ENCODE data around the gene ZFAND2A.

Gene ZFAND2A

DNA sequence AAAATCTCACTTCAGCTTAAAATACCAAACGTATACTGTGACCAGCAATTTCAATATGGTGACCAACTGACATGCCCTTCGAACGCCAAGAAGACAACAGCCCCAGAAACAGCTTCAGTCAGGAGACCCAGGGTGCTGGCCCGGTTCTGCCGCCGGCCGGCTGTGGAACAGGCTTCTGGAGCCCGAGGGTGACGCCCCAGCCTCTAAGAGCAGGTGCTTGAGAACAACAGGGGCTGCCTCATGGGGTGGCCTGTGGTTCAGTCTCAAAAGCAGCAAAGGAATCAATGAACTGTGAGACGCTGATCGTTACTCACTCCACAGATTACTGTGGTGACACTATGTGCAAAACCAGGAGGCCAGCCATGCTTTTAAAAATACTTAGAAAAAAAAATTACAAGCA lies 54.8 kb downstream of the ZFAND2A start:
- H3K4me3 Mint-ChIP-seq = no peak overlapping the region
- H3K27me3 Mint-ChIP-seq (ENCODE audit: low read depth) = no peaks in the 10 kb centered on the region
- H3K4me1 Mint-ChIP-seq (ENCODE audit: low read depth) = peaks cover 10% of the 10 kb centered on the region
- H3K36me3 Mint-ChIP-seq (ENCODE audit: low read depth) = no peaks in the 10 kb centered on the region
- H3K9me3 Mint-ChIP-seq = no peaks in the 10 kb centered on the region
- no peak overlapping the region for H3K27ac Mint-ChIP-seq

DNA sequence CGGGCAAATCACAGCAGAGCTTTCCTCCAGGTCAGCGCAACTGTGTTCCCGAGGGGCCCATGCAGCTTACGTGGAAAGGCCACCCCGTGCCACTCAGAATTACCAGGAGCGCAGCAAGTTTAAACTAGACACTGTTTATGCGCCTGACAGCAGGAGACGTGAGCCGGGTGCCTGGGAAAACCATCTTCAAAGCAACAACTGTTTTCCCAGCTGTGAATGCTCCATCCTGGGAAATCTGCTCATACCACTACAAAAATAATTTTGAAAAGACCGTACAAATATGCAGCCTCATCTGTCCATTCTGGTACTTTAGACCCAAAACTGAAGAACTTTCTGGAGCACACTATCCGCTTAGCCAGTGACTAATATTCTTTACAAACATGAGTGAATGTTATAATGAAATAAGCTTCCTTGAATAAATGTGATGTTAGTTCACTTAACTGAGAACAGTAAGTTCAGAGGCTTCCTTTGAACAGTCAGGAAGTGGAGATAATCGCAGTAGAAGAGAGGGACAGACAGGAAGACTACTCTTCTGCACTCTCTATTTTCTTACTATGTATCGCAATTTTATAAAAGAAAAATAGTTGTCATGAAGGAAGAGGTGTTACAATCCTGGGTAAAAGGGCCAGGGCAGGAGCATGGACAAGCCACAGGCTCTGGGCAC lies 55.3 kb downstream of the ZFAND2A start:
- Mint-ChIP-seq H3K27ac (no peak overlapping the region), H3K4me3 (no peak overlapping the region), H3K4me1 (ENCODE audit: low read depth) (peaks cover 10% of the 10 kb centered on the region), H3K36me3 (ENCODE audit: low read depth) (no peaks in the 10 kb centered on the region), H3K27me3 (ENCODE audit: low read depth) (no peaks in the 10 kb centered on the region), H3K9me3 (no peaks in the 10 kb centered on the region)

DNA sequence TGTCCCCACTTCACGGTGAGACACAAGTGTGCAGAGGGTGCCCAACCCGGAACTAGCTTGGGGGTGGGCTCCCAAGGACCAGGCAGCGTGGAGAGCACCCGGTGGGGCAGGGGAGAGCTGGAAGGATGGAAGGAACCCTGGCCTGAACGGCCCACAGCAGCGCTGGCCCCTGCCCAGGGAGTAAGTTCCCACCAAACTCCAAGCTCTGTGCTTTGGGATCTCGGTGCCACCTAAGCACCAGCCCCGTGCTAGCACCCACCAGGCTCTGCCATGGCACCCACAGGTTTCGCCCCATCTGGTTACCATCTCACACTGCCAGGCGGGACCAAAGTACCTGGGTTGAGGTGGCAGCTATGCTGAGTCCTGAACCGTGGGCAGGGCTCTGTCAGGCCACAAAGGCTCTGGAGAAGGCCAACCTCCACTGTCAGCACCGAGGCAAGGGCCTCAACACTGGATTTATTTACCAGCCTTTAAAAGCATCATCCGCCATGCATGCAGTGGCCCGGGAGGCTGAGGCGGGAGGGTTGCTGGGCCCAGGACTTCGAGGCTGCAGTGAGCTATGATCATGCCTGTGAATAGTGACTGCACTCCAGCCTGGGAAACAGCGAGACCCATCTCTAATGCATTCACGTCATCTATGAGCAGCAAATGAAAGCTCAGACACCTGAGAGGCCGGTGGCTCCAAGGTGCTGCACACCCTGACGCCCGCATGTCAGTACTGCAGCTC lies 56.0 kb downstream of the ZFAND2A start:
- H3K27ac Mint-ChIP-seq = peak overlapping the region; percentile 55
- no peak overlapping the region for H3K4me3 Mint-ChIP-seq
- H3K4me1 Mint-ChIP-seq (ENCODE audit: low read depth) = peaks cover 10% of the 10 kb centered on the region
- no peaks in the 10 kb centered on the region for H3K9me3 Mint-ChIP-seq
- no peaks in the 10 kb centered on the region for H3K36me3 Mint-ChIP-seq (ENCODE audit: low read depth)
- H3K27me3 Mint-ChIP-seq (ENCODE audit: low read depth) = no peaks in the 10 kb centered on the region

DNA sequence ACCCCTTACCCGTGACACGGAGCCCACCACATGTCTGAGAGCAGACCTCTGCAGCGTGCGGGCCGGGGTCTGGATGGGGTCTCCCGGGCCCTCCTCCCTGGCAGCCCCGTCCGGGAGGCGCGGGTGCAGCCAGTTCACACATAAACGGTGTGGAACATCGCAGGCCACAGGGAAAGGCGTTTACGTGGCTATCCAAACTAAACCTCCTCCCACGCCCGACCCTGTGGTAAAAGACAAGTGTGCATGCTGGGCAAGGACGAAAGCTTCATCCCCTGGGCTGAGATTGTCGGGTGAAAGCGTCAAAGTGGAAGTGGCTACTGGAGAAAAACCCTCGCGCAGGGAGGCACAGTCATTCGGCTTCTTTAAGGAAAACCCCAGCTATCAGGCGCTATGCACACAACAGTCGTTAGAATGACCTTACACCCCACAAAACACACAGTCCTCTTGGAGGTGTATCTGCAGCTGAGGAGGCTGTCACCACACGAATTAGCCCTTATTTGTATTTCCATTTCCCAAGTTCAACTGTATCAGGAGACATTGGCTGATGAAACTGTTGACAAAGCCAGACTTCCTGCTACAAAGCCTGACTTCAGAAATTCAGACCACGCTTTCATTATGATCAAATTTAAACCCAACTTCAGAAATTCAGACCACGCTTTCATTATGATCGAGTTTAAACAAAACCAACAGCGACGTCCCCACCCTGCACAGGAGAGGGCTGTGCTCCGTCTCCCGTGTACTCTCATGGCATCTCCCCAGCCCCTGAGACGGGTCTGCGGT lies 56.8 kb downstream of the ZFAND2A start:
- H3K4me1 Mint-ChIP-seq (ENCODE audit: low read depth) = peaks cover 10% of the 10 kb centered on the region
- H3K27me3 Mint-ChIP-seq (ENCODE audit: low read depth) = no peaks in the 10 kb centered on the region
- H3K9me3 Mint-ChIP-seq = peaks cover 1% of the 10 kb centered on the region
- H3K4me3 Mint-ChIP-seq = no peak overlapping the region
- no peaks in the 10 kb centered on the region for H3K36me3 Mint-ChIP-seq (ENCODE audit: low read depth)
- H3K27ac Mint-ChIP-seq = peak overlapping the region; percentile 55

Data from T-helper 1 cell treated with Interleukin-12 subunit alpha and Interleukin-12 subunit beta and Interleukin-4 antibody, amounts not matched to agents 30 μg/mL and 1 μg/mL, for 36 hours (primary cell).